Body of pancreas (tissue), 4 donors: ENCODE data around the gene FOXJ3. TPM values are rescaled to one million over a fixed set of nuclear protein-coding genes. Genes with fewer than 3 reads are reported as not detected.
A peak's percentile ranks its signal among the peaks of the same experiment; 100 is the strongest.

ENCODE experiments used
- ATAC-seq: fragments of 150-250 bp; one replicate; pipeline ENCODE4 v1.9.1; 2016
- DNase-seq, 4 donors: peaks; one replicate each; pipeline ENCODE4 v3.0.0-alpha.2; 2019
- H3K27ac ChIP-seq, 4 donors: fragments of 200-600 bp; sonication (generic); 1 replicate in 3 of 4; 2 replicates in 1 of 4; pipeline versions ENCODE4 v1.5.1 to v1.6.1; 2016 to 2019; ENCODE audit warnings: mild to moderate bottlenecking in 1 of 4, mixed read lengths in 1 of 4, moderate library complexity in 1 of 4
- H3K27me3 ChIP-seq, 2 donors: fragments of 200-600 bp; sonication (generic); one replicate each; pipeline ENCODE4 v1.6.0; 2016; ENCODE audit warnings: mild to moderate bottlenecking in 1 of 2
- H3K36me3 ChIP-seq, 2 donors: fragments of 200-600 bp; sonication (generic); replicated peaks in 1 of 2; 2 replicates each; pipeline ENCODE4 v1.5.1; 2016; ENCODE audit warnings: low read depth in 2 of 2; ENCODE audit not compliant: insufficient read depth in 1 of 2
- H3K4me1 ChIP-seq: fragments of 200-600 bp; sonication (generic); one replicate; pipeline ENCODE4 v1.6.0; 2016
- H3K4me3 ChIP-seq, 2 donors: fragments of 200-600 bp; sonication (generic); 1 replicate in 1 of 2; 2 replicates in 1 of 2; pipeline ENCODE4 v1.5.1; 2016 to 2019
- H3K9me3 ChIP-seq, 3 donors: fragments of 200-600 bp; sonication (generic); 1 replicate in 2 of 3; 2 replicates in 1 of 3; pipeline ENCODE4 v1.5.1; 2016
- CTCF ChIP-seq, 7 experiments: fragments of 450-650 bp in 4 of 7; fragments of 200-600 bp in 3 of 7; sonication (generic) in 3 of 7; IDR thresholded peaks; one replicate each; pipeline ENCODE4 v1.5.1; 2016 to 2019; ENCODE audit warnings: antibody characterized with exemption in 7 of 7
- POLR2A ChIP-seq, 3 donors: fragments of 450-650 bp; IDR thresholded peaks; one replicate each; pipeline ENCODE4 v1.6.1; 2016; ENCODE audit warnings: antibody characterized with exemption in 3 of 3, mild to moderate bottlenecking in 2 of 3
- WGBS, 2 donors: methylation state at CpG; one replicate each; pipeline ENCODE4 v1.1.5; 2017; 5-methylcytosine and 5-hydroxymethylcytosine counted together
- intact Hi-C: fragments of 100-400 bp; cut with DNase I; formaldehyde crosslinking; loops from one replicate; pipeline ENCODE4 v1.15.1; 2023
- total RNA-seq, 2 donors: library from RNA; depleted of rRNA; stranded (reverse); fragments of >200 nt; gene quantifications; one replicate each; pipeline ENCODE4 v1.1.0, GENCODE V29; 2016

The FOXJ3 gene
- total RNA-seq, 2 donors from 2014 or later, result 25.2 to 50.4 TPM

DNA sequence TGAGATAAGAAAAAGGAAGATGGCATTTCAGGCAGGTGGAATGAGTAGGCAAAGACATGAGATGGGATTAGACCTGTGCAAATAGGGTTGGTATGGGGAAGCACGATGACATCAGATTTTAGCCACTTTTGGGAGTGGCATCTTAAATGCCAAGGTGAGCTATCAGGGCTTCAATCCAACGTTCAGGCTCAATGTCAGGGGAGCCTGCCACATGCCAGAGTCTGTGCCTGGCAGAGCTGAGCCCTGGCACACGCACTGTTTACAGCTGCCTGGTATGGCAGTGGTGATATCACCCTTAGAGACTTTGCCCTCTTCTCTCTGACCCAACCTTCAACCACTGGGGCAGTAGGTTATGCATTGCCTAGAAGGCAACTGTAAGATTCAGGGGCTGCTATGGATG, 182.9 kb downstream of the FOXJ3 start:
- Histone ChIP-seq H3K4me3 (no peak overlapping the region), H3K9me3 (no peaks in the 10 kb centered on the region), H3K36me3 (no peaks in the 10 kb centered on the region), H3K27me3 (no peaks in the 10 kb centered on the region), H3K4me1 (peaks cover 31% of the 10 kb centered on the region), H3K27ac (peak overlapping the region; percentile 56 to 72 (median 67))
- ATAC-seq (peak; percentile 98), DNase-seq (peak; percentile 85 to 91 (median 90))
- TF ChIP-seq POLR2A (IDR thresholded peaks at IDR 0.05) (no peak), CTCF (IDR thresholded peaks at IDR 0.05) (no peak)
- intact Hi-C loops, result no loop called here
- 12 to 21% methylated on average over 2 to 3 of the region's 3 CpGs for WGBS, 2 donors

DNA sequence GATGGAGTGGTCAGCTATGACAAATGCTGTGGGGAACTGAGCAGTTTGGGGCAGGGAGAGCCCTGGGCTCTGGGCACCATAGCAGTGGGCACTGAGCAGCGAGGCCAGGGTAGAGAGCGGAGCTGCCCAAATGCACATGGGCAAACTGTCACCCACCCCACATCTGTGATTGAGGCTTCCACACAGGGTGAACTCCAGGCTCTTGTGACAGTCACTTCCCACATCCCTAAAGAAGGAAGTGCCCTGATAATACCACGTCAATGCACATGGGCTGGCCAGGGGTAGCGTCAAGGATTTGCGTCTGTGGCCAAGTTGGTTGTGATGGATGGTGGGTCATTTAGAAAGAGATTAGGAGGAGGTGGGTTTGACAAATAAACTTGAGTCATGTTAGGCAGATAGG, 184.4 kb downstream of the FOXJ3 start:
- intact Hi-C loops, result no loop called here
- Histone ChIP-seq H3K4me1 (peaks cover 39% of the 10 kb centered on the region), H3K27ac (no peak overlapping the region), H3K9me3 (no peaks in the 10 kb centered on the region), H3K4me3 (no peak overlapping the region), H3K36me3 (no peaks in the 10 kb centered on the region), H3K27me3 (no peaks in the 10 kb centered on the region)
- no peak for DNase-seq
- no peak for ATAC-seq
- 84 to 96% methylated on average over 5 of the region's 5 CpGs for WGBS, 2 donors
- TF ChIP-seq CTCF (IDR thresholded peaks at IDR 0.05) (no peak), POLR2A (IDR thresholded peaks at IDR 0.05) (no peak)

GRCh38 chr1:42148166-42148565, 186.9 kb downstream of the FOXJ3 start:
- Histone ChIP-seq H3K9me3 (no peaks in the 10 kb centered on the region), H3K27ac (no peak overlapping the region), H3K36me3 (no peaks in the 10 kb centered on the region), H3K4me1 (peaks cover 29% of the 10 kb centered on the region), H3K4me3 (no peak overlapping the region), H3K27me3 (no peaks in the 10 kb centered on the region)
- ATAC-seq, result no peak
- WGBS, 2 donors, result 65 to 71% methylated on average over 1 of the region's 1 CpG
- no peak for TF ChIP-seq POLR2A (IDR thresholded peaks at IDR 0.05)
- no peak for TF ChIP-seq CTCF (IDR thresholded peaks at IDR 0.05)
- intact Hi-C loops, result loop anchor here (10.0 kb wide), 1 partner anchor 597 kb away; the partner anchor contains the start of gene CLDN19
- no peak for DNase-seq

GRCh38 chr1:42146626-42147320, 188.3 kb downstream of the FOXJ3 start:
- Histone ChIP-seq H3K27me3 (no peaks in the 10 kb centered on the region), H3K4me1 (peaks cover 15% of the 10 kb centered on the region), H3K27ac (peak overlapping the region in 1 of 4 donors; percentile 38), H3K9me3 (no peaks in the 10 kb centered on the region), H3K36me3 (no peaks in the 10 kb centered on the region), H3K4me3 (no peak overlapping the region)
- 12 to 15% methylated on average over 18 to 19 of the region's 19 CpGs for WGBS, 2 donors
- intact Hi-C loops, result loop anchor here (10.0 kb wide), 1 partner anchor 598 kb away; the partner anchor contains the start of gene CLDN19
- DNase-seq (peak; percentile 94 to 97 (median 96)), ATAC-seq (peak; percentile 98)
- no peak for TF ChIP-seq POLR2A (IDR thresholded peaks at IDR 0.05)
- peak; percentile 62 to 99 (median 99) for TF ChIP-seq CTCF (IDR thresholded peaks at IDR 0.05)
